Hematopoietic multipotent progenitor cell treated with erythropoietin and hydrocortisone succinate and interleukin-3 and kit ligand, for 15 days (in vitro differentiated cells): ENCODE data around the gene MYO1F.
A peak's percentile ranks its signal among the peaks of the same experiment; 100 is the strongest.
"Not testable (repeated sequence)": the region's sequence is repeated elsewhere in the genome, so short reads cannot be mapped to it uniquely, and the experiment has no call there.

Source experiments
- DNase-seq: peaks from one replicate; pipeline ENCODE4 v3.0.0-alpha.2; 2015; ENCODE audit warnings: low spot score

Gene MYO1F

GRCh38 chr19:8577247-8577646, at the start of gene MYO1F:
TSS of gene MYO1F (minus strand) at chr19:8577442. CDS start at chr19:8577309, 133 bp downstream.
- DNase-seq, result no peak

DNA sequence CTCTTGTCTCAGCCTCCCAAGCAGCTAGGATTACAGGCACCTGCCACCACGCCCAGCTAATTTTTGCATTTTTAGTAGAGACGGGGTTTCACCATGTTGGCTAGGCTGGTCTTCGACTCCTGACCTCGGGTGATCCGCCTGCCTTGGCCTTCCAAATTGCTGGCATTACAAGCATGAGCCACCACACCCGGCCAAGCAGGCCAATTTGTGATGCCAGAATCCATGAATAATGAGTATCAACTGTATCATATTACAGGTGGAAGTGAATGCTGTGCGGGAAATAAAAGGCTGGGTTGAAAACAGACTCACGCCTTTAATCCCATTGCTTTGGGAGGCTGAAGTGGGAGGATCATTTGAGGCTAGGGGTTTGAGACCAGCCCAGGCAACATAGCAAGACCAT, 49.6 kb upstream of the MYO1F start:
- no peak for DNase-seq

- not testable (repeated sequence) for DNase-seq
These were observed 45.6 kb upstream of the MYO1F start for GRCh38 chr19:8622886-8623285.

- no peak for DNase-seq
These were observed 41.5 kb upstream of the MYO1F start for GRCh38 chr19:8618751-8619150.

- DNase-seq, result no peak
These were observed 40.7 kb upstream of the MYO1F start for GRCh38 chr19:8617984-8618383.

GRCh38 chr19:8617325-8617724, 40.1 kb upstream of the MYO1F start:
- DNase-seq, result not testable (repeated sequence)

GRCh38 chr19:8616861-8617260, 39.6 kb upstream of the MYO1F start:
- DNase-seq, result no peak

- peak; percentile 51 for DNase-seq
These were observed 38.8 kb upstream of the MYO1F start for GRCh38 chr19:8615813-8616596.

GRCh38 chr19:8615024-8615423, 37.8 kb upstream of the MYO1F start:
- DNase-seq, result no peak

DNA sequence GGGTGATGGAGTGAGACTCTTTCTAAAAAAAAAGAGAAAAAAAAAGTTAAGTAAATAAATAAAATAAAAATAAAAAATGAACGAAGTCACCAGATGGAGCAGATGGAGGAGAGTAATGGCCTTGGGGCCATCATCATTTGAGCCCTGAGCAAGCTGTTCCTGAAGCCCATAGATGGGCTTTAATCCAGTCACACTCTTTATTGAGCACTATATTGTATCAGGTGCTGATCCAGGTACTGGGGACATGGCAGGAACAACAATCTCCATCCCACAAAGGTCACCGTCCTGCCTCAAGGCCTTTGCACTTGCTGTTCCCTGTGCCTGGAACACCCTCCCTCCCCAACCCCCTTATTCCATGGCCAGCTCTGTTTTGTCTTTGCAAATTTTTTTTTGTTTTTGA, 37.2 kb upstream of the MYO1F start:
- no peak for DNase-seq

GRCh38 chr19:8612807-8613171, 35.5 kb upstream of the MYO1F start:
- no peak for DNase-seq

- DNase-seq, result no peak
These were observed 34.9 kb upstream of the MYO1F start for GRCh38 chr19:8611877-8612806.

- DNase-seq, result no peak
These were observed 34.2 kb upstream of the MYO1F start for GRCh38 chr19:8611391-8611876.

GRCh38 chr19:8610936-8611300, 33.7 kb upstream of the MYO1F start:
- no peak for DNase-seq

- no peak for DNase-seq
These were observed 33.0 kb upstream of the MYO1F start, which contains the start of gene ADAMTS10 for GRCh38 chr19:8610041-8610935. TSS of gene ADAMTS10 (minus strand) at chr19:8610715. CDS start at chr19:8605710, 5,005 bp downstream.

GRCh38 chr19:8609279-8610040, 32.2 kb upstream of the MYO1F start:
- no peak for DNase-seq

- DNase-seq, result no peak
These were observed 31.7 kb upstream of the MYO1F start for GRCh38 chr19:8608941-8609278.

GRCh38 chr19:8607386-8607785, 30.1 kb upstream of the MYO1F start:
- DNase-seq, result no peak

- DNase-seq, result no peak
These were observed 28.3 kb upstream of the MYO1F start for GRCh38 chr19:8605514-8605913.

GRCh38 chr19:8601796-8602195, 24.6 kb upstream of the MYO1F start:
- no peak for DNase-seq

- no peak for DNase-seq
These were observed 23.6 kb upstream of the MYO1F start for GRCh38 chr19:8600816-8601215.
